ENCODE data around the gene UTP14A. TPM values are rescaled to one million over a fixed set of nuclear protein-coding genes. Genes with fewer than 3 reads are reported as not detected.
"Not testable (repeated sequence)": the region's sequence is repeated elsewhere in the genome, so short reads cannot be mapped to it uniquely, and the experiment has no call there.

Gene UTP14A, protein sequence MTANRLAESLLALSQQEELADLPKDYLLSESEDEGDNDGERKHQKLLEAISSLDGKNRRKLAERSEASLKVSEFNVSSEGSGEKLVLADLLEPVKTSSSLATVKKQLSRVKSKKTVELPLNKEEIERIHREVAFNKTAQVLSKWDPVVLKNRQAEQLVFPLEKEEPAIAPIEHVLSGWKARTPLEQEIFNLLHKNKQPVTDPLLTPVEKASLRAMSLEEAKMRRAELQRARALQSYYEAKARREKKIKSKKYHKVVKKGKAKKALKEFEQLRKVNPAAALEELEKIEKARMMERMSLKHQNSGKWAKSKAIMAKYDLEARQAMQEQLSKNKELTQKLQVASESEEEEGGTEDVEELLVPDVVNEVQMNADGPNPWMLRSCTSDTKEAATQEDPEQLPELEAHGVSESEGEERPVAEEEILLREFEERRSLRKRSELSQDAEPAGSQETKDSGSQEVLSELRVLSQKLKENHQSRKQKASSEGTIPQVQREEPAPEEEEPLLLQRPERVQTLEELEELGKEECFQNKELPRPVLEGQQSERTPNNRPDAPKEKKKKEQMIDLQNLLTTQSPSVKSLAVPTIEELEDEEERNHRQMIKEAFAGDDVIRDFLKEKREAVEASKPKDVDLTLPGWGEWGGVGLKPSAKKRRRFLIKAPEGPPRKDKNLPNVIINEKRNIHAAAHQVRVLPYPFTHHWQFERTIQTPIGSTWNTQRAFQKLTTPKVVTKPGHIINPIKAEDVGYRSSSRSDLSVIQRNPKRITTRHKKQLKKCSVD
- total RNA-seq (2012; rRNA removed), result 25.1 and 35.5 TPM in 2 replicates

DNA sequence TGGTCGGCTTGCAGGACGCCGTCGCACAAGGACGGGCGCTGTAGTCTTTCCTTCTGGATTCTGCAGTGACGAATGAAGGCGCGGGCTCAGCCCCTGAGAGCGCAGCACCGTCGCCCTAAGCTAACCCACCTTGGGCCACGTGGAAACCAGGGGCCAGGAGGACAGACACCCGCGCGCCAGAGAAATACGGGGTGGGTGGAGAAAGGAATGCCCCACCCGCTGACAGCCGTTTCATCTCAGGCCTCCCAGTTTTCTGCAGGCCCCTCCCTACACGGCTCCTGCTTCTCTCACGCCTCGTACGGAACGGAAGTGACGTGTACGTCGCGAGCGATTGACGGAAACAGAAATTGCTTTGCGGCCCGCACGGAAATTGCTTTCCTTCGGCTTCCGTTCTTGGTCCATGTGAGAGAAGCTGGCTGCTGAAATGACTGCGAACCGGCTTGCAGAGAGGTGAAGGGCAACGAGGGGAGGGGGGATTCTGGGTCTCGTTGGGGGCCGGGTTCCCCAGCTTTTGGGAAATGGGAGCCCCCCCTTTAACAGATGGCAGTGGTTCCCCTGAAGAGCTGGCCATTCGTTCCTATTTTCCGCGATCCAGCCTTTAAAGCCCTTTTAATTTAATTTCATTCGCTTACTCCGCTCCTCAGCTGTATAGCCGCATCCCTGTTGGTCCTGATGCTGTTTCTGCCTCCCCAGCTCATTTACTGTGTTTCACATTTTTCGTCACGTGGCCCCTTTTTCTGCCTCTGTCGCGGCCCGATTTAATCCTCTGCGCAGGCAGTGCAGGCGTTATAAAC lies at the start of gene UTP14A:
Gene UTP14A (plus strand): TSS at position 378 of the 794 bp plus-strand sequence. CDS start 47 bp downstream, at position 425.
- peak within 1 kb of the TSS; percentile 80 for H3K4me2 ChIP-seq (ENCODE audit: low read length)
- H3K9ac ChIP-seq (ENCODE audit: low read depth, low read length), result peak within 1 kb of the TSS; percentile 92
- H3K4me3 ChIP-seq (ENCODE audit: low read length), result peak within 1 kb of the TSS; percentile 80
- H3K9me3 ChIP-seq (replicated peaks; ENCODE audit: low read length), result no peaks in the 10 kb centered on the region
- H3K36me3 ChIP-seq (ENCODE audit: insufficient read depth, low read length), result peaks cover 20% of the 10 kb centered on the region
- H3K27me3 ChIP-seq (ENCODE audit: control insufficient read depth, insufficient read depth, low read length), result no peaks in the 10 kb centered on the region
- H3K4me1 ChIP-seq (ENCODE audit: control insufficient read depth, insufficient read depth, low read length), result peaks cover 3% of the 10 kb centered on the region

DNA sequence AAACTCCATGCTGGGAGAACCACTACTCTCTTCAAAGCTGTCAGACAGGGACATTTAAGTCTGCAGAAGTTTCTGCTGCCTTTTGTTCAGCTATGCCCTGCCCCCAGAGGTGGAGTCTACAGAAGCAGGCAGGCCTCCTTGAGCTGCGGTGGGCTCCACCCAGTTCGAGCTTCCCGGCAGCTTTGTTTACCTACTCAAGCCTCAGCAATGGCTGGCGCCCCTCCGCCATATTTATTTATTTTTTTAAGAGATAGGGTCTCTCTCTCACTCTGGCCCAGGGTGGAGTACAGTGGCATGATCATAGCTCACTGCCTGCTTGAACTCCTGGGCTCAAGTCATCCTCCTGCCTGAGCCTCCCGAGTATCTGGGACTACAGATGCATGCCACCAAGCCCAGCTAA lies 46.8 kb upstream of the UTP14A start:
- H3K9ac ChIP-seq (ENCODE audit: low read depth, low read length); H3K36me3 ChIP-seq (ENCODE audit: insufficient read depth, low read length); H3K4me1 ChIP-seq (ENCODE audit: control insufficient read depth, insufficient read depth, low read length); H3K27me3 ChIP-seq (ENCODE audit: control insufficient read depth, insufficient read depth, low read length); H3K9me3 ChIP-seq (replicated peaks; ENCODE audit: low read length); H3K4me3 ChIP-seq (ENCODE audit: low read length); H3K4me2 ChIP-seq (ENCODE audit: low read length): not testable (repeated sequence)

DNA sequence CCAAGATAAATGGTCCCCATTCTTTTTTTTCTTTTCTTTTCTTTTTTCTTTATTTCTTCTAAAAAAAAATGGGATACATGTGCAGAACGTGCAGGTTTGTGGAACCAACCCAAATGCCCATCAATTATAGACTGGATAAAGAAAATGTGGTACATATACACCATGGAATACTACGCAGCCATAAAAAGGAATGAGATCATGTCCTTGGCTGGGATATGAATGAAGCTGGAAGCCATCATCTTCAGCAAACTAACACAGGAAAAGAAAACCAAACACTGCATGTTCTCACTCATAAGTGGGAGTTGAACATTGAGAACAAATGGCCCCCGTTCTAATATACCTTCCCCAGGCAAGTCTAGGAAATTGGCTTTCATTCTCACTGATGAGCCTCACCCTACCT lies 39.6 kb upstream of the UTP14A start:
- not testable (repeated sequence) for H3K36me3 ChIP-seq (ENCODE audit: insufficient read depth, low read length); H3K9ac ChIP-seq (ENCODE audit: low read depth, low read length); H3K4me3 ChIP-seq (ENCODE audit: low read length); H3K4me2 ChIP-seq (ENCODE audit: low read length); H3K4me1 ChIP-seq (ENCODE audit: control insufficient read depth, insufficient read depth, low read length); H3K9me3 ChIP-seq (replicated peaks; ENCODE audit: low read length)
- peaks cover 21% of the 10 kb centered on the region for H3K27me3 ChIP-seq (ENCODE audit: control insufficient read depth, insufficient read depth, low read length)

DNA sequence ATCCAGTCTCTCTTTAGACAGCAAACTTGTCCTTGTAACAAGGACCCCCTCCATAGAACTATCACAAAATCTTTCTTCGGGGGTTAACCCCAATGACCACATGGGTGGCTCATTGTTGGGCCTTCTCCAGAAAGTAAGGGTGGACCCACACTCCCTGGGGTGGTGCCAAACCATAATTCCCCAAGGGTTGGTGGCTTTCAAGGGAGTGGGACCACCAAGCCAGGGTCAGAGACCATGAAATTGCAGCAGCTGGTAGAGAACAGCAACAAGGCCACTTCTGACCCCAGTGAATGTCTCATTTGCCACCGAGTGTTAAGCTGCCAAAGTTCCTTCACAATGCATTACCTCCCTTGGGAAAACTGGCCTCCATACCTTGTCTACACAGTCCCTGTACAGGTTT lies 33.4 kb upstream of the UTP14A start:
- Histone ChIP-seq H3K9me3 (replicated peaks; ENCODE audit: low read length) (no peaks in the 10 kb centered on the region), H3K9ac (ENCODE audit: low read depth, low read length) (no peak overlapping the region), H3K36me3 (ENCODE audit: insufficient read depth, low read length) (no peaks in the 10 kb centered on the region), H3K4me2 (ENCODE audit: low read length) (no peak overlapping the region), H3K27me3 (ENCODE audit: control insufficient read depth, insufficient read depth, low read length) (peaks cover 26% of the 10 kb centered on the region), H3K4me3 (ENCODE audit: low read length) (no peak overlapping the region), H3K4me1 (ENCODE audit: control insufficient read depth, insufficient read depth, low read length) (no peaks in the 10 kb centered on the region)

DNA sequence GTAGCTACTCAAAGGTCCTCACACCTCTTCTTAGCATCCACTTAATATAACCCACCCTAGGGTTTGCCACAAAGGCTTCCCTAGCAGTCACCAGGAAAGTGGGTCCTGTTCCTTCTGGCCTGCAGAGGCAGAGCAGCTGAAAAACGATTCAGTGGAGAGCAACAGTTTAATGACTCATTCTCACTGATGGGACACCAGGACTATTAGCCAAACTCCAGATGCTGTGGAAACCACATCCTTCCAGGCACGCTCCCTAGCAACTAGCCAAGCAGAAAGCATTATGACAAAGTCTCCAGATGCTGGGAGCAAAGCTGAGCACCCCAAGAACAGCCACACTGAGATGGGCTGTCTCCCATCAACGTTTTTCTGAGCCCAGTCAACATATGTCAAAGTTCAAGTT lies 30.3 kb upstream of the UTP14A start:
- H3K36me3 ChIP-seq (ENCODE audit: insufficient read depth, low read length), result no peaks in the 10 kb centered on the region
- peaks cover 14% of the 10 kb centered on the region for H3K27me3 ChIP-seq (ENCODE audit: control insufficient read depth, insufficient read depth, low read length)
- no peak overlapping the region for H3K9ac ChIP-seq (ENCODE audit: low read depth, low read length)
- no peaks in the 10 kb centered on the region for H3K9me3 ChIP-seq (replicated peaks; ENCODE audit: low read length)
- no peak overlapping the region for H3K4me2 ChIP-seq (ENCODE audit: low read length)
- H3K4me1 ChIP-seq (ENCODE audit: control insufficient read depth, insufficient read depth, low read length), result no peaks in the 10 kb centered on the region
- no peak overlapping the region for H3K4me3 ChIP-seq (ENCODE audit: low read length)

DNA sequence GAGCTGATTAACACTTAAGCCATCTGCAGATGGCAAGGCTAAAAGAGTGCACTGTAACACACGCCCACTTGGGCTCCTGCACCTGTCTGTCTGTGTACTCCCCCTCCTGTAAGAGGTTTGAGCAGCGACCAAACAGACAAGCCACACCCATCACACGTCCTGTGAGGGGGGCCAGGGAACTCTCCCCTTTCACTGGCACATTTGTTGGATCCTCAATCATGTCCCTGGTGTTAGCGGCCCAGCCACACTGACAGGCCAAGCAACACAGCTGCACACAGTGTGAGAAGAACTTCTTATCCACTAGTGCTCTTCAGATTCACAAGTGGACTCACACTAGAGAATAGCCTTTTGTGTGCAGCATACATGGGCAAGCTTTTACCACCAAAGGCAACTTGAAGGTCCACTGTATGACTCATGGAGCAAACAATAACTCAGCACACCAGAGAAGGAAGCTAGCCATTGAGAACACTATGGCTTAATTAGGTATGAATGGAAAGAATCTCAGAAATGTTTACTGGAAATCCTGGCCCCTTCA lies 29.1 kb upstream of the UTP14A start:
- no peaks in the 10 kb centered on the region for H3K36me3 ChIP-seq (ENCODE audit: insufficient read depth, low read length)
- no peak overlapping the region for H3K4me3 ChIP-seq (ENCODE audit: low read length)
- peaks cover 7% of the 10 kb centered on the region for H3K27me3 ChIP-seq (ENCODE audit: control insufficient read depth, insufficient read depth, low read length)

DNA sequence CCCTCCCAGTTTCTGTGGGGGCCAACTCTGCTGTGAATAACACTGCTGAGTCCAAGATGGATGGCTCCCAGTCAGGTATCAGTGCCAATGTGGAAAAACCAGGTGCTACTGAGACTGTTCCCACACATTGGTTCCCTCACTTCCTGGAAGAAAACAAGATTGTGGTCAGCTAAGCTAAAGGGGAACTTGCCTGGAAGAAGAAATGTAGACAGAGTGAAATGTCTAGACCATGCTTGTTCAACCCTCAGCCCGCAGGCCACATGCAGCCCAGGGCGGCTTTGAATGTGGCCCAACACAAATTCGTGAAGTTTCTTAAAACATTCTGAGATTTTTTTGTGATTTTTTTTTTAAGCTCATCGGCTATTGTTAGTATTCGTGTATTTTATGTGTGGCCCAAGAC lies 28.6 kb upstream of the UTP14A start:
- no peak overlapping the region for H3K4me2 ChIP-seq (ENCODE audit: low read length)
- peaks cover 7% of the 10 kb centered on the region for H3K27me3 ChIP-seq (ENCODE audit: control insufficient read depth, insufficient read depth, low read length)
- H3K9ac ChIP-seq (ENCODE audit: low read depth, low read length), result no peak overlapping the region
- H3K4me1 ChIP-seq (ENCODE audit: control insufficient read depth, insufficient read depth, low read length), result no peaks in the 10 kb centered on the region
- H3K4me3 ChIP-seq (ENCODE audit: low read length), result no peak overlapping the region
- H3K36me3 ChIP-seq (ENCODE audit: insufficient read depth, low read length), result no peaks in the 10 kb centered on the region
- H3K9me3 ChIP-seq (replicated peaks; ENCODE audit: low read length), result no peaks in the 10 kb centered on the region

More for the DNA sequence above, 29.1 kb upstream of the UTP14A start:
- Histone ChIP-seq H3K9ac (ENCODE audit: low read depth, low read length) (no peak overlapping the region), H3K9me3 (replicated peaks; ENCODE audit: low read length) (no peaks in the 10 kb centered on the region), H3K4me2 (ENCODE audit: low read length) (no peak overlapping the region), H3K4me1 (ENCODE audit: control insufficient read depth, insufficient read depth, low read length) (no peaks in the 10 kb centered on the region)

DNA sequence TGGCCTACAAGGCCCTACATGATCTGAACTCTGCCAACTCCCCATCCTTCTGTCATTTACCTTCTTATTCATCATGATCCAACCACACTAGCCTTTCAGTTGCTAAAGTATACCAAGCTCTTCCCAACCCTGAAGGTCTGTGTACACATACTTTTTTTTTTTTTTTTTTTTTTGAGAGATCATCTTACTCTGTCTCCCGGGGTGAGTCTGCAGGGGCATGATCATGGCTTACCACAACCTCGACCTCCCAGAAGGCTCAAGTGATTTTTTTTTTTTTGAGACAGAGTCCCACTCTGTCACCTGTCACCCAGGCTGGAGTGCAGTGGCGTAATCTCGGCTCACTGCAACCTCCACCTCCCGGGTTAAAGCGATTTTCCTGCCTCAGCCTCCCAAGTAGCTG lies 5.9 kb upstream of the UTP14A start:
- no peak overlapping the region for H3K4me2 ChIP-seq (ENCODE audit: low read length)

DNA sequence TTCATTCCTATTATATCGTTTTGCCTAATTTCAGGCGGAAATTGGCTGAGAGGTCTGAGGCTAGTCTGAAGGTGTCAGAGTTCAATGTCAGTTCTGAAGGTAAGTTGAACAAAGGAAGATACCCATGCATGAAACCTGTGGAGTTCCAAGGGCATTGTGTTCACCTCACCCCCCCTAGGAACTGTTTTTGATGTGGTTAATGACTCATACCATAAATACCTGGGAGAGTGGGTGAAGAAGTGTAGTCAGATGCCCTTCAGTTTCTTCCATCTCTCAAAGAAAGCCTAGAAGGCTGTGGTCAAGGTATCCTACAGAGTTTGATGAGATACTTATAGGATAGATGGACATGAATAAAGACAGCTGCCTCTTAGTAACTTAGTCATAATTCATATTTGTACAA lies 2.7 kb downstream of the UTP14A start:
- H3K4me3 ChIP-seq (ENCODE audit: low read length), result no peak overlapping the region
- no peak overlapping the region for H3K4me2 ChIP-seq (ENCODE audit: low read length)
- peaks cover 34% of the 10 kb centered on the region for H3K36me3 ChIP-seq (ENCODE audit: insufficient read depth, low read length)
- H3K27me3 ChIP-seq (ENCODE audit: control insufficient read depth, insufficient read depth, low read length), result no peaks in the 10 kb centered on the region
- H3K9me3 ChIP-seq (replicated peaks; ENCODE audit: low read length), result no peaks in the 10 kb centered on the region
- no peak overlapping the region for H3K9ac ChIP-seq (ENCODE audit: low read depth, low read length)
- peaks cover 3% of the 10 kb centered on the region for H3K4me1 ChIP-seq (ENCODE audit: control insufficient read depth, insufficient read depth, low read length)

More for the DNA sequence above, 5.9 kb upstream of the UTP14A start:
- Histone ChIP-seq H3K27me3 (ENCODE audit: control insufficient read depth, insufficient read depth, low read length) (no peaks in the 10 kb centered on the region), H3K36me3 (ENCODE audit: insufficient read depth, low read length) (no peaks in the 10 kb centered on the region), H3K9me3 (replicated peaks; ENCODE audit: low read length) (no peaks in the 10 kb centered on the region), H3K4me1 (ENCODE audit: control insufficient read depth, insufficient read depth, low read length) (no peaks in the 10 kb centered on the region), H3K4me3 (ENCODE audit: low read length) (no peak overlapping the region), H3K9ac (ENCODE audit: low read depth, low read length) (no peak overlapping the region)

DNA sequence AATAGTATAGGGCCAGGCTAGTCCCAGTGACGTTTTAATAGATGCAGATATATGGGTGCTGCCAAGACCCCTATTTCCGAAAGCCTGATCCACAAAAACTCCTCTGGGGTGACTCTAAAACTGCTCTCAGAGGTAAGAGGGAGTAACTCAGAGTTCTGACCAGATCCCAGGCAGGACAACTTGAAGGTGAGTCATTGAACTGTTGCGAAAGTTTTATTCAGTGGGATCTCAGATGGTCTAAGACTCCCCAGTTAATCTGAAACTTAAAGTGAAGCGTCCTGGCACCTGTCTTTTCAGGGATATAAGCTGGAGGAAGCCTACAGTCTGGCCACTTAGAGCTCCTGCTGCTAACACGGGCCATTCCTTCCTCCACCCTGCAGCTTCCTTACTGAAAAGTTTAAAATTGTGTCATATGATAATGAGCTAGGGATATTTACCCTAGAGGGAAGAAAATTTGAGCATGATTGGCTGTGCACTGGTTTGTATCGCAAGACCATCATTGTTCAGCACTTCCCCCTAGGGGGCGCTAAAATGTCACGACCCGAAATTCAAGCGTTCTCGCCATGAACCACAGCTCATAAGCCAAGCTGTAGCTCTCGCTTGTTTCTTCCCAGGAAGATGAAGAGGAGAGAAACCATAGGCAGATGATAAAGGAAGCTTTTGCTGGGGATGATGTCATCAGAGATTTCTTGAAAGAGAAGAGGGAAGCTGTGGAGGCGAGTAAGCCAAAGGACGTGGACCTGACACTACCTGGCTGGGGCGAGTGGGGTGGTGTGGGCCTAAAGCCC lies 19.5 kb downstream of the UTP14A start:
- H3K4me1 ChIP-seq (ENCODE audit: control insufficient read depth, insufficient read depth, low read length), result peaks cover 3% of the 10 kb centered on the region
- H3K4me2 ChIP-seq (ENCODE audit: low read length), result no peak overlapping the region
- peaks cover 41% of the 10 kb centered on the region for H3K36me3 ChIP-seq (ENCODE audit: insufficient read depth, low read length)
- H3K4me3 ChIP-seq (ENCODE audit: low read length), result no peak overlapping the region
- no peak overlapping the region for H3K9ac ChIP-seq (ENCODE audit: low read depth, low read length)
- H3K27me3 ChIP-seq (ENCODE audit: control insufficient read depth, insufficient read depth, low read length), result no peaks in the 10 kb centered on the region
- H3K9me3 ChIP-seq (replicated peaks; ENCODE audit: low read length), result no peaks in the 10 kb centered on the region
